ENCODE data around the gene CRTC3. TPM values are rescaled to one million over a fixed set of nuclear protein-coding genes. Genes with fewer than 3 reads are reported as not detected.

CRTC3 gene
- total and polyA plus RNA-seq, 2 of the 4 experiments (the other 2 are of a cell fraction) = 4.7 to 14.8 TPM

DNA sequence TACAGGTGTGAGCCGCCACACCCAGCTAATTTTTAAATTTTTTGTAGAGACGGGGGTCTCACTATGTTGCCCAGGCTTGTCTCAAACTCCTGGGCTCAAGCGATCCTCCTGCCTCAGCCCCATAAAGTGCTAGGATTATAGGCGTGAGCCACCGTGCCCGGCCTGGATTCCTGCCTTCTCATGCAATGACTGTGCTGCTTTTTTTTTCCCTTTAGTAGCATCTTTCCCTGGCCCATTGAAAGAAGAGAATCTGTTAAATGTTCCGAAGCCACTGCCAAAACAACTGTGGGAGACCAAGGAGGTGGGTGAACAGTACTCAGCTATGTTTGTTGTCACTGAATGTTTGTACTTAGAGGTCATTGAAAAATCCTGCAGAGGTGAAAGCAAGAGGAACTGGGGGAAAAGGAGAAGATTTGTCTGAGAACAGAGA lies 88.0 kb downstream of the CRTC3 start:
- Histone ChIP-seq H3K36me3 (ENCODE audit: control insufficient read depth, insufficient read depth, low read length) (peaks cover 47% of the 10 kb centered on the region), H2AFZ (replicated peaks; ENCODE audit: low read length, poor library complexity) (no peak overlapping the region), H2BK15ac (ENCODE audit: low read depth, low read length) (no peak overlapping the region), H3K18ac (ENCODE audit: low read depth, low read length) (no peak overlapping the region), H4K91ac (ENCODE audit: insufficient read depth, low read depth, low read length) (no peak overlapping the region), H3K9me1 (ENCODE audit: insufficient read depth, low read length) (no peaks in the 10 kb centered on the region), H3K4ac (ENCODE audit: low read depth, low read length) (no peak overlapping the region), H2AK5ac (ENCODE audit: low read depth, low read length) (no peak overlapping the region), H4K5ac (ENCODE audit: low read depth, low read length) (no peak overlapping the region), H2BK5ac (ENCODE audit: low read depth, low read length, poor library complexity, severe bottlenecking) (no peak overlapping the region), H4K8ac (ENCODE audit: low read depth in 2 of 2, low read length in 2 of 2) (no peak overlapping the region), H3K14ac (replicated peaks; ENCODE audit: low read depth, low read length) (no peak overlapping the region), H3K27ac (ENCODE audit: insufficient read depth, low read length) (no peak overlapping the region), H3K79me1 (ENCODE audit: low read depth in 1 of 2, low read length in 2 of 2) (peaks cover 0 to 5% of the 10 kb centered on the region in 2 experiments; a peak in 2 of 4 replicates), H3K27me3 (ENCODE audit: control insufficient read depth, insufficient read depth, low read length) (no peaks in the 10 kb centered on the region), H3K4me3 (ENCODE audit: insufficient read depth, low read depth, low read length) (no peak overlapping the region), H3K9me3 (ENCODE audit: control insufficient read depth, insufficient read depth, low read length) (no peaks in the 10 kb centered on the region), H2AK9ac (replicated peaks; ENCODE audit: low read depth, low read length, poor library complexity) (no peak overlapping the region), H2BK20ac (ENCODE audit: low read depth, low read length) (no peak overlapping the region), H3K4me2 (ENCODE audit: low read depth, low read length) (no peak overlapping the region), H3K23ac (ENCODE audit: low read depth, low read length) (no peak overlapping the region), H3K56ac (ENCODE audit: extremely low read depth, insufficient read depth, low read length) (no peak overlapping the region), H3K4me1 (ENCODE audit: control insufficient read depth, insufficient read depth, low read length) (peaks cover 3% of the 10 kb centered on the region), H2BK120ac (ENCODE audit: low read depth, low read length) (no peak overlapping the region), H4K20me1 (ENCODE audit: insufficient read depth, low read length) (no peaks in the 10 kb centered on the region), H3K9ac (ENCODE audit: low read depth, low read length) (no peak overlapping the region)
- BruUV-seq (replicated peaks) = no TSS peak
- in situ Hi-C loops (cut with MboI; ENCODE audit: low sequenced_read_pairs) (no loop called here), dilution Hi-C loops (cut with HindIII; ENCODE audit: low sequenced_read_pairs, unreplicated experiment) (no loop called here), intact Hi-C loops (cut with micrococcal nuclease) (loop anchor here (10.0 kb wide), 1 partner anchor 293 kb away; no protein-coding TSS in a partner anchor)
- DNase-seq (no peak), ATAC-seq (ENCODE audit: low read depth) (peak; percentile 32)
- POLR2A ChIA-PET (ENCODE audit: unreplicated experiment) = no interaction called here
- 60% methylated on average over 3 of the region's 7 CpGs; no CpG with 5 or more reads in 1 of the 2 experiments for WGBS, 2 experiments (ENCODE audit: extremely low coverage in 2 of 2, insufficient read length in 1 of 2)
- TF ChIP-seq NFE2L2 (IDR thresholded peaks at IDR 0.05; ENCODE audit: low read depth, low read length) (no peak), BHLHE40 (IDR thresholded peaks at IDR 0.05; ENCODE audit: low read depth, low read length) (no peak), CHD1 (IDR thresholded peaks at IDR 0.05; ENCODE audit: low read depth, low read length) (no peak)
- TF ChIP-seq, protein P1, sequence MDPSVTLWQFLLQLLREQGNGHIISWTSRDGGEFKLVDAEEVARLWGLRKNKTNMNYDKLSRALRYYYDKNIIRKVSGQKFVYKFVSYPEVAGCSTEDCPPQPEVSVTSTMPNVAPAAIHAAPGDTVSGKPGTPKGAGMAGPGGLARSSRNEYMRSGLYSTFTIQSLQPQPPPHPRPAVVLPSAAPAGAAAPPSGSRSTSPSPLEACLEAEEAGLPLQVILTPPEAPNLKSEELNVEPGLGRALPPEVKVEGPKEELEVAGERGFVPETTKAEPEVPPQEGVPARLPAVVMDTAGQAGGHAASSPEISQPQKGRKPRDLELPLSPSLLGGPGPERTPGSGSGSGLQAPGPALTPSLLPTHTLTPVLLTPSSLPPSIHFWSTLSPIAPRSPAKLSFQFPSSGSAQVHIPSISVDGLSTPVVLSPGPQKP (IDR thresholded peaks at IDR 0.05; ENCODE audit: borderline replicate concordance, low read depth, low read length) = no peak
- TF ChIP-seq, protein P2, sequence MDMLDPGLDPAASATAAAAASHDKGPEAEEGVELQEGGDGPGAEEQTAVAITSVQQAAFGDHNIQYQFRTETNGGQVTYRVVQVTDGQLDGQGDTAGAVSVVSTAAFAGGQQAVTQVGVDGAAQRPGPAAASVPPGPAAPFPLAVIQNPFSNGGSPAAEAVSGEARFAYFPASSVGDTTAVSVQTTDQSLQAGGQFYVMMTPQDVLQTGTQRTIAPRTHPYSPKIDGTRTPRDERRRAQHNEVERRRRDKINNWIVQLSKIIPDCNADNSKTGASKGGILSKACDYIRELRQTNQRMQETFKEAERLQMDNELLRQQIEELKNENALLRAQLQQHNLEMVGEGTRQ (IDR thresholded peaks at IDR 0.05; ENCODE audit: low read depth, low read length) = no peak
- CTCF ChIA-PET = interaction anchor here (0.5 to 1.8 kb wide), 2 partner anchors 268 to 1654 kb away, joined by 4 to 6 read pairs; no protein-coding TSS in a partner anchor
